WI38 (cell line): ENCODE data around the gene ARL13B.
"Not testable (repeated sequence)": the region's sequence is repeated elsewhere in the genome, so short reads cannot be mapped to it uniquely, and the experiment has no call there.

Source experiments
- H3K4me3 ChIP-seq: 2 replicates; pipeline ENCODE4 v1.5.1; 2011; ENCODE audit warnings: low read depth, mild to moderate bottlenecking, control low read depth, low read length
- CTCF ChIP-seq: IDR thresholded peaks from 2 replicates; pipeline ENCODE4 v1.5.1; 2012; ENCODE audit warnings: low read depth, mild to moderate bottlenecking, control low read depth, low read length

ARL13B gene

GRCh38 chr3:94043285-94043684 lies 63.3 kb downstream of the ARL13B start:
- H3K4me3 ChIP-seq = no peak overlapping the region
- no peak for TF ChIP-seq CTCF

- H3K4me3 ChIP-seq = not testable (repeated sequence)
These were observed 64.4 kb downstream of the ARL13B start for GRCh38 chr3:94044100-94044936.

- TF ChIP-seq CTCF = no peak
- H3K4me3 ChIP-seq = no peak overlapping the region
These were observed 66.6 kb downstream of the ARL13B start for GRCh38 chr3:94046533-94046932.

GRCh38 chr3:94049267-94049666 lies 69.3 kb downstream of the ARL13B start:
- no peak overlapping the region for H3K4me3 ChIP-seq
- no peak for TF ChIP-seq CTCF

- no peak for TF ChIP-seq CTCF
- no peak overlapping the region for H3K4me3 ChIP-seq
These were observed 70.6 kb downstream of the ARL13B start for GRCh38 chr3:94050546-94050945.

GRCh38 chr3:94061297-94061696 lies 81.3 kb downstream of the ARL13B start:
- no peak overlapping the region for H3K4me3 ChIP-seq
- no peak for TF ChIP-seq CTCF

GRCh38 chr3:94062513-94063404 lies 82.8 kb downstream of the ARL13B start, which contains the start of the genes DHFR2 and NSUN3:
Gene DHFR2, minus strand, starts transcription at chr3:94062916. Its CDS starts 1,405 bp downstream, at chr3:94061511.
Gene NSUN3, plus strand, starts transcription at chr3:94063061. Its CDS starts 66 bp downstream, at chr3:94063127.
- TF ChIP-seq CTCF = no peak
- peak within 1 kb of the TSS; percentile 73 for H3K4me3 ChIP-seq
